HCT116 (cell line): Measurements from ENCODE around the gene GNA12. TPM values are rescaled to one million over a fixed set of nuclear protein-coding genes. Genes with fewer than 3 reads are reported as not detected.

Experiments
- ATAC-seq: fragments of 200-7000 bp; cut with Tn5 transposase; 2 replicates; pipeline ENCODE4 v1.9.1; 2020; ENCODE audit warnings: mild to moderate bottlenecking, moderate library complexity
- BruUV-seq: library from RNA; stranded (reverse); fragments of 400-500 nt; replicated peaks from 2 replicates; lab custom pipeline; 2021; lab: Mats Ljungman, UMichigan
- CTCF ChIA-PET: fragments of 300-600 bp; sonication (Branson Sonifier 250); formaldehyde crosslinking; loops from one replicate; lab custom pipeline; 2021; ENCODE audit warnings: antibody characterized with exemption; lab: Charles Lee
- POLR2A ChIA-PET: fragments of 300-600, 350-600 bp; sonication (Branson Sonifier 250); formaldehyde crosslinking; loops from one replicate; lab custom pipeline; 2021; ENCODE audit warnings: antibody characterized with exemption; lab: Charles Lee
- RAD21 ChIA-PET, 2 experiments: fragments of 300-600 bp; sonication (Branson Sonifier 250); formaldehyde crosslinking; loops; one replicate each; lab custom pipeline; 2023; ENCODE audit warnings: low total read pairs in 2 of 2; ENCODE audit not compliant: uncharacterized antibody in 2 of 2, unreplicated experiment in 2 of 2, low non-redundant PET in 1 of 2; lab: Charles Lee
- DNase-seq: peaks from one replicate; pipeline ENCODE4 v3.0.0-alpha.2; 2010; ENCODE audit warnings: low read depth, low spot score
- H2AFZ ChIP-seq: fragments of 200-600 bp; shearing (Covaris generic), sonication (generic); 2 replicates; pipeline ENCODE4 v1.6.1; 2017; ENCODE audit warnings: low read depth, mixed run types, mixed read lengths, antibody characterized with exemption, low read length; ENCODE audit not compliant: poor library complexity, severe bottlenecking
- H3K27ac ChIP-seq: 2 replicates; pipeline ENCODE4 v1.5.1; 2012; ENCODE audit warnings: low read depth, low read length
- H3K27me3 ChIP-seq: fragments of 200-600 bp; sonication (generic); 2 replicates; pipeline ENCODE4 v1.6.1; 2016; ENCODE audit warnings: mixed run types, low read length, mixed read lengths; ENCODE audit not compliant: insufficient read depth
- H3K36me3 ChIP-seq, 2 experiments: fragments of 200-500 bp in 1 of 2; fragments of 200-600 bp in 1 of 2; sonication (Bioruptor generic) in 1 of 2; sonication (generic) in 1 of 2; 2 replicates each; pipeline versions ENCODE4 v1.5.1 to v1.6.1; 2014 to 2016; ENCODE audit warnings: low read length in 2 of 2, inconsistent platforms in 1 of 2, mixed read lengths in 1 of 2, mixed run types in 1 of 2; ENCODE audit not compliant: insufficient read depth in 2 of 2, control insufficient read depth in 1 of 2
- H3K4me1 ChIP-seq, 2 experiments: fragments of 200-600 bp in 1 of 2; sonication (generic) in 1 of 2; 2 replicates each; pipeline versions ENCODE4 v1.5.1 to v1.6.1; 2012 to 2017; ENCODE audit warnings: low read length in 2 of 2, inconsistent platforms in 1 of 2, mild to moderate bottlenecking in 1 of 2, mixed read lengths in 1 of 2, mixed run types in 1 of 2, moderate library complexity in 1 of 2; ENCODE audit not compliant: insufficient read depth in 2 of 2, control insufficient read depth in 1 of 2
- H3K4me2 ChIP-seq: fragments of 200-600 bp; sonication (generic); 2 replicates; pipeline ENCODE4 v1.6.1; 2017; ENCODE audit warnings: mixed run types, low read length, mixed read lengths
- H3K4me3 ChIP-seq, 2 experiments: fragments of 200-600 bp in 1 of 2; sonication (generic) in 1 of 2; replicated peaks in 1 of 2; 2 replicates each; pipeline ENCODE4 v1.5.1; 2011 to 2016; ENCODE audit warnings: low read length in 2 of 2, control low read depth in 1 of 2, low read depth in 1 of 2, mild to moderate bottlenecking in 1 of 2, mixed read lengths in 1 of 2, mixed run types in 1 of 2
- H3K79me2 ChIP-seq: fragments of 200-600 bp; sonication (generic); 2 replicates; pipeline ENCODE4 v1.6.1; 2017; ENCODE audit warnings: mild to moderate bottlenecking, mixed run types, low read length, moderate library complexity, mixed read lengths; ENCODE audit not compliant: insufficient read depth
- H3K9ac ChIP-seq: fragments of 200-600 bp; sonication (generic); 2 replicates; pipeline ENCODE4 v1.6.1; 2016; ENCODE audit warnings: low read length, mixed read lengths
- H3K9me2 ChIP-seq: fragments of 200-600 bp; sonication (generic), shearing (Covaris generic); 2 replicates; pipeline ENCODE4 v1.6.1; 2017; ENCODE audit warnings: mixed run types, mild to moderate bottlenecking, moderate library complexity; ENCODE audit not compliant: insufficient read depth
- H3K9me3 ChIP-seq, 2 experiments: fragments of 200-500 bp in 1 of 2; fragments of 200-600 bp in 1 of 2; sonication (Bioruptor generic) in 1 of 2; sonication (generic) in 1 of 2; 2 replicates each; pipeline ENCODE4 v1.6.1; 2014 to 2017; ENCODE audit warnings: low read length in 2 of 2, mixed read lengths in 2 of 2, inconsistent platforms in 1 of 2, low read depth in 1 of 2, mild to moderate bottlenecking in 1 of 2, mixed run types in 1 of 2, moderate library complexity in 1 of 2; ENCODE audit not compliant: control insufficient read depth in 1 of 2, insufficient read depth in 1 of 2
- H4K20me1 ChIP-seq: fragments of 200-600 bp; sonication (generic), shearing (Covaris generic); 2 replicates; pipeline ENCODE4 v1.6.1; 2017; ENCODE audit warnings: mixed run types, mild to moderate bottlenecking, moderate library complexity; ENCODE audit not compliant: insufficient read depth
- CEBPB ChIP-seq: IDR thresholded peaks from 2 replicates; pipeline ENCODE4 v1.6.1; 2012; ENCODE audit warnings: low read depth
- EGR1 ChIP-seq: IDR thresholded peaks from 2 replicates; pipeline ENCODE4 v1.6.1; 2012; ENCODE audit warnings: low read depth
- EZH2phosphoT487 ChIP-seq: fragments of 200-600 bp; IDR thresholded peaks from 2 replicates; pipeline ENCODE4 v1.6.1; 2018; ENCODE audit warnings: antibody characterized with exemption, borderline replicate concordance
- MAX ChIP-seq: IDR thresholded peaks from 2 replicates; pipeline ENCODE4 v1.6.1; 2012
- RAD21 ChIP-seq: IDR thresholded peaks from 2 replicates; pipeline ENCODE4 v1.6.1; 2012; ENCODE audit warnings: low read depth, mild to moderate bottlenecking
- REST ChIP-seq: IDR thresholded peaks from 2 replicates; pipeline ENCODE4 v1.6.1; 2012; ENCODE audit warnings: low read depth
- SRF ChIP-seq: IDR thresholded peaks from 2 replicates; pipeline ENCODE4 v1.6.1; 2012; ENCODE audit warnings: low read depth
- ZBTB33 ChIP-seq: IDR thresholded peaks from 2 replicates; pipeline ENCODE4 v1.6.1; 2011; ENCODE audit warnings: mild to moderate bottlenecking, low read length, moderate library complexity; ENCODE audit not compliant: insufficient replicate concordance; ENCODE audit errors: extremely low read depth
- ZNF274 ChIP-seq: fragments of 200-500 bp; sonication (Bioruptor generic); IDR thresholded peaks from 2 replicates; pipeline ENCODE4 v1.6.1; 2014; ENCODE audit warnings: mild to moderate bottlenecking, low read depth, low read length, inconsistent platforms
- intact Hi-C: fragments of 100-400 bp; cut with micrococcal nuclease; formaldehyde crosslinking; loops from 2 replicates; pipeline ENCODE4 v1.10.0; 2022
- total RNA-seq: library from RNA; stranded (reverse); gene quantifications from one replicate; pipeline ENCODE4 v1.2.1, GENCODE V29; 2021; ENCODE audit not compliant: unreplicated experiment

GNA12 gene
- total RNA-seq, 1 experiment from 2014 or later = 32.6 TPM

GRCh38 chr7:2818653-2819052 lies 25.5 kb downstream of the GNA12 start (continued):
- no peak for TF ChIP-seq REST
- TF ChIP-seq EZH2phosphoT487 = no peak
- no peak for TF ChIP-seq ZNF274
- TF ChIP-seq CEBPB = no peak
- TF ChIP-seq MAX = no peak
- no peak for TF ChIP-seq SRF
- no peak for TF ChIP-seq ZBTB33
- TF ChIP-seq, all 23 proteins: peak for 0

- POLR2A ChIA-PET = no interaction called here
- no peak for DNase-seq
- CTCF ChIA-PET = no interaction called here
Observed at GRCh38 chr7:2818121-2818520, 26.0 kb downstream of the GNA12 start.

More at GRCh38 chr7:2818121-2818520, 26.0 kb downstream of the GNA12 start:
- no peaks in the 10 kb centered on the region for H3K36me3 ChIP-seq
- H3K4me1 ChIP-seq = peaks cover 0 to 13% of the 10 kb centered on the region in 2 experiments; a peak in 1 of 4 replicates
- no peak for ATAC-seq
- H3K9ac ChIP-seq = no peak overlapping the region
- no peaks in the 10 kb centered on the region; the same call in 1 of the 2 replicates for H4K20me1 ChIP-seq
- no peak overlapping the region for H3K27ac ChIP-seq
- RAD21 ChIA-PET = no interaction called here
- H3K27me3 ChIP-seq = no peaks in the 10 kb centered on the region
- H3K4me3 ChIP-seq = no peak overlapping the region
- H3K4me2 ChIP-seq = no peak overlapping the region
- peaks cover 83% of the 10 kb centered on the region for H3K79me2 ChIP-seq
- H3K9me3 ChIP-seq = no peaks in the 10 kb centered on the region
- TF ChIP-seq MAX = no peak
- no peak for TF ChIP-seq RAD21
- no peak for TF ChIP-seq EGR1
- H3K9me2 ChIP-seq = no peaks in the 10 kb centered on the region
- intact Hi-C loops = no loop called here
- no peak overlapping the region for H2AFZ ChIP-seq
- BruUV-seq = no TSS peak
